SJSA1 (cell line): ENCODE data around the gene GNAO1. TPM values are rescaled to one million over a fixed set of nuclear protein-coding genes. Genes with fewer than 3 reads are reported as not detected.

ENCODE experiments used
- DNase-seq, 2 experiments: peaks; one replicate each; pipeline ENCODE4 v3.0.0-alpha.2; 2015 to 2020; ENCODE audit warnings: low spot score in 2 of 2, low read depth in 1 of 2
- H3K27ac ChIP-seq: fragments of 250-450 bp; sonication (Bioruptor Pico); 2 replicates; pipeline ENCODE4 v1.5.1; 2020; ENCODE audit warnings: mild to moderate bottlenecking, moderate library complexity
- H3K27me3 ChIP-seq: fragments of 250-450 bp; sonication (Bioruptor Pico); replicated peaks from 2 replicates; pipeline ENCODE4 v1.5.1; 2020; ENCODE audit warnings: mild to moderate bottlenecking, moderate library complexity
- H3K36me3 ChIP-seq: fragments of 250-450 bp; sonication (Bioruptor Pico); 2 replicates; pipeline ENCODE4 v1.5.1; 2020; ENCODE audit warnings: mild to moderate bottlenecking
- H3K4me1 ChIP-seq: fragments of 250-450 bp; sonication (Bioruptor Pico); replicated peaks from 2 replicates; pipeline ENCODE4 v1.6.1; 2021; ENCODE audit warnings: mild to moderate bottlenecking
- H3K4me3 ChIP-seq: fragments of 250-450 bp; sonication (Bioruptor Pico); 2 replicates; pipeline ENCODE4 v1.5.1; 2020; ENCODE audit warnings: mild to moderate bottlenecking
- H3K9me3 ChIP-seq: fragments of 250-450 bp; sonication (Bioruptor Pico); replicated peaks from 2 replicates; pipeline ENCODE4 v1.5.1; 2020; ENCODE audit warnings: mild to moderate bottlenecking
- total RNA-seq: library from RNA; depleted of rRNA; stranded (reverse); fragments of >200 nt; shearing (Covaris generic); gene quantifications from 2 replicates; pipeline ENCODE4 v1.2.3, GENCODE V29; 2014

Gene GNAO1
- total RNA-seq, 1 experiment from 2014 or later, result 5.1 TPM

DNA sequence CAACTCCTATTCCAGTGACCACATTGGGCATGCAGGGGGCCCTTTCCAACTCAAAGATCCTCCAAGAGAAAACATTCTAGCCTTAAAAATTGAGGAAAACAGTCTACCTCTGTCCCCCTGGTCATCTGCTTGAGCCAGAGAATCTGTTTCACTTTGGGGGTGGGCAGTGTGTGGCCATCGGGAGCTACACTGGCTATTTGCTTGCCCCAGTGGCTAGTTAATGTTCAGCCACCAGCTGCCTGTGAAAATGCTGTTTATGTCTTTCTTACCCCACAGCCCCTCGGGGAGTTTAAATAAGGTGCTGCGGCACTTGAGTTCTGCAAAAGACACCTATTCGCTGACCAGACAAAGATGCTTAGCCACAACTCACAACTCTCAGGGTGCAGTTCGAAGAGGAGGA lies 43.4 kb downstream of the GNAO1 start:
- no peak overlapping the region for H3K27ac ChIP-seq
- H3K4me1 ChIP-seq, result peaks cover 9% of the 10 kb centered on the region
- no peaks in the 10 kb centered on the region for H3K36me3 ChIP-seq
- no peaks in the 10 kb centered on the region for H3K27me3 ChIP-seq
- DNase-seq, result no peak
- H3K4me3 ChIP-seq, result no peak overlapping the region
- no peaks in the 10 kb centered on the region for H3K9me3 ChIP-seq

DNA sequence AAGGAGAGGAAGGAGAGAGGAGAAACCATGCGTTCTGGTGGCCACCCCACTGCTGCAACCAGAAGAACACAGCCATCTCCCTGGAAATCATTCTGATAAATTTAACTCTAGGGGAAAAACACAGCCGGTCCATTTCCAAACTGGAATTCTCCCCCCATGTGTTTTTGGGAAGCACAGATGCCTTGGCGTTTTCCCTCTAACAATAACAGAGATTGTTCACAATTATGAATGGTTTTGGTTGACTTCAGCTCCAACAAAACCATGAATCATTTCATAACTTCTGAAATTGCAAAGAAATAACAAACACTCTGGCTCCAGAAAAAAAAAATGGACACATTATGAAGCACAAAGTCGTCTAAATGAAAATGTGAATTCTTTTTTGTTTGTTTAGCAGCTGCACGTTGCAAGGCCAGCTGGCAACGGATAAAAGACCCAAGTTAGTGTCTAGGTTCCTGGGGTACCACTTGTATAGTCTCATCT lies 46.2 kb downstream of the GNAO1 start:
- H3K4me3 ChIP-seq, result no peak overlapping the region
- no peaks in the 10 kb centered on the region for H3K36me3 ChIP-seq
- no peaks in the 10 kb centered on the region for H3K9me3 ChIP-seq
- H3K4me1 ChIP-seq, result peaks cover 36% of the 10 kb centered on the region
- H3K27me3 ChIP-seq, result no peaks in the 10 kb centered on the region
- no peak overlapping the region for H3K27ac ChIP-seq
- no peak for DNase-seq

DNA sequence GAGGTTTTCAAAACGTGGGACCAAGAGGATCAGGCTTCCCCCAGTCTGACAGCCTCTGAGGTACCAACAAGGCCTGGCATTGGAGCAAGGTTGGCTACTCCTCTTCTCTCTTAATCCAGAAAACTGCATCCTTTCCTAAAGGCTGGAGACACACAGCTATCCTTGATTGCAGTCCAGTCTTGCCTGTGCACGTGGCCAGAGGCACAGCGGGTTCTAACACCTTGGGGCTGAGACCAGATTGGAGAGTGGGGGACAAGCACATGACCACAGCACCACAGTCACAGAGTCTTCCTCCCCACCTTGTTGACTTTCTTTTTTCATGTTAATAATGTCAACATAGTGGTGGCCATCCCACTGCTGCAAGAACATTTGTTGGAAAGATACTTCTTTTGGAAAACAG lies 46.9 kb downstream of the GNAO1 start:
- DNase-seq, result no peak
- H3K9me3 ChIP-seq, result no peaks in the 10 kb centered on the region
- H3K36me3 ChIP-seq, result no peaks in the 10 kb centered on the region
- H3K4me1 ChIP-seq, result peaks cover 43% of the 10 kb centered on the region
- H3K4me3 ChIP-seq, result no peak overlapping the region
- H3K27ac ChIP-seq, result no peak overlapping the region
- no peaks in the 10 kb centered on the region for H3K27me3 ChIP-seq

DNA sequence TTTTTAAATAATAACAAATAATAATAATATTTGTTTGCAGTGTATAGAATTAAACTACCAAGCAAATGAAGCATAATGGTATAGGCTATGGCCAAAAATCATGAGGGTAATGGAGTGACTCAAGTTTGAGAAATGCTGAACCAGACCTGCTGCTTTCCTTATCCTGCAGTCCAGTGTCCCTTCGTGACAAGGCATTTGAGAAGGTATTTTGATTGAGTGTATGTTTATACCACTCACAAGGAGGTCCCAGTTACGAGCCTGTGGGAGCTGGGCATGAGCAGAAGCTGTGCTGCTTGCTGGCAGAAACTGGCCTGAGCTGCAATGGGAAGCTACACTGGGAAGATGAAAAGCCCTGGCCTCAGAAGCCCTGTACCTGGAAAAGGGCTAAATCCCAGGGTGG lies 50.3 kb downstream of the GNAO1 start:
- H3K27me3 ChIP-seq, result no peaks in the 10 kb centered on the region
- DNase-seq, result peak; percentile 83 to 87
- H3K4me1 ChIP-seq, result peaks cover 77% of the 10 kb centered on the region
- H3K9me3 ChIP-seq, result no peaks in the 10 kb centered on the region
- no peaks in the 10 kb centered on the region for H3K36me3 ChIP-seq
- peak overlapping the region; percentile 68 for H3K27ac ChIP-seq
- H3K4me3 ChIP-seq, result no peak overlapping the region

DNA sequence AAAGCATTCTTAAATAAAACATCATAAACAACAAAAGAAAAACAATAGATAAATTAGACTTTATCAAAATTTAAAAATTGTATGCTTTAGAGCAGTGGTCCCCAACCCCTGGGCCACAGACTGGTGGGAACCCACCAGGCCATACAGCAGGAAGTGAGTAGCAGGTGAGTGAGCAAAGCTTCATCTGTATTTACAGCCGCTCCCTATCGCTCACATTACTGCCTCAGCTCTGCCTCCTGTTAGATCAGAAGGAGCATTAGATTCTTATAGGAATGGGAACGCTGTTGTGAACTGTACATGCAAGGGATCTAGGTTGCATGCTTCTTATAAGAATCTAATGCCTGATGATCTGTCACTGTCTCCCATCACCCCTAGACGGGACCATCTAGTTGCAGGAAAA lies 51.5 kb downstream of the GNAO1 start:
- DNase-seq, result no peak
- H3K9me3 ChIP-seq, result no peaks in the 10 kb centered on the region
- no peak overlapping the region for H3K4me3 ChIP-seq
- peaks cover 79% of the 10 kb centered on the region for H3K4me1 ChIP-seq
- no peaks in the 10 kb centered on the region for H3K27me3 ChIP-seq
- no peak overlapping the region; the same call in 1 of the 2 replicates for H3K27ac ChIP-seq
- no peaks in the 10 kb centered on the region for H3K36me3 ChIP-seq

DNA sequence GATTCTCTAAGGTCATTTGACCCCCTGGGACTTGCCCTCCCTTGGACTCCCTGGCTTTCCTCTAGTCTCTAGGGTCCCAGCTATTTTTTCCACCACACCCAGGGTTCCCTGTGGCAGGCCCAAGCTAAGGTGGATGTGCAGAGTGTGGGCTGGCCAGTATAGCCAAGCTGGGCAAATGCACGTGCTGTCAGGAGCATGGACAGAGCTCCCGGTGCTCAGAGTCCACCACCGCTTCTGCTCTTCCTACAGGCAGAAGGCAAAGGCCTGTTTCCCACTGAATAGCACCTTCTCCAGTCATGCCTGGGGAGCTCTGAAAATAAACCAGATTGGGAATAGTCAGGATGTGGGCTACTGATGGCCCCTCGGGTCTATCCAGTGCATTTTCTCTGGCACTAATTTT lies 53.3 kb downstream of the GNAO1 start:
- DNase-seq, result no peak
- Histone ChIP-seq H3K27ac (peak overlapping the region; percentile 85), H3K36me3 (no peaks in the 10 kb centered on the region), H3K27me3 (no peaks in the 10 kb centered on the region), H3K4me1 (peaks cover 79% of the 10 kb centered on the region), H3K4me3 (no peak overlapping the region), H3K9me3 (no peaks in the 10 kb centered on the region)

DNA sequence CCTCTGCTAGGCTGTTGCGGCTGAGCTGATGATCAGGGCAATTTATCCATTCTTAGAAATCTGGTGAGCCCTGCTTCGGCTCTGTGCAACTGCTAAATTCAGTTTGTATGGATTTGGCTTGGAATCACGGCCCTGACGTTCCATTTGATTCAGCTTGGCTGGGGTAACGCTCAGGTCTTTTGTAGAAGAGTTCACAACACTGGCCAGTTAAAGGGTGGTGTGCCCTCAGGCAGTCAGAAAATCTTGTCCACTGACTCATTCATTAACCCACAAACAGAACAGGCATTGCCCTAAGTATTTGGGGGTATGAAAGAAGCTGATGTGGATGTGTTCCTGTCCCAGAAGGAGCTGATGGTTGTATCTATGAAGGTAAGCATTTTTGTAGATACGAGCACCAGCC lies 53.9 kb downstream of the GNAO1 start:
- no peaks in the 10 kb centered on the region for H3K9me3 ChIP-seq
- H3K27me3 ChIP-seq, result no peaks in the 10 kb centered on the region
- no peak overlapping the region for H3K4me3 ChIP-seq
- H3K4me1 ChIP-seq, result peaks cover 74% of the 10 kb centered on the region
- peak overlapping the region; percentile 85 for H3K27ac ChIP-seq
- peak; percentile 81 to 82 for DNase-seq
- no peaks in the 10 kb centered on the region for H3K36me3 ChIP-seq

DNA sequence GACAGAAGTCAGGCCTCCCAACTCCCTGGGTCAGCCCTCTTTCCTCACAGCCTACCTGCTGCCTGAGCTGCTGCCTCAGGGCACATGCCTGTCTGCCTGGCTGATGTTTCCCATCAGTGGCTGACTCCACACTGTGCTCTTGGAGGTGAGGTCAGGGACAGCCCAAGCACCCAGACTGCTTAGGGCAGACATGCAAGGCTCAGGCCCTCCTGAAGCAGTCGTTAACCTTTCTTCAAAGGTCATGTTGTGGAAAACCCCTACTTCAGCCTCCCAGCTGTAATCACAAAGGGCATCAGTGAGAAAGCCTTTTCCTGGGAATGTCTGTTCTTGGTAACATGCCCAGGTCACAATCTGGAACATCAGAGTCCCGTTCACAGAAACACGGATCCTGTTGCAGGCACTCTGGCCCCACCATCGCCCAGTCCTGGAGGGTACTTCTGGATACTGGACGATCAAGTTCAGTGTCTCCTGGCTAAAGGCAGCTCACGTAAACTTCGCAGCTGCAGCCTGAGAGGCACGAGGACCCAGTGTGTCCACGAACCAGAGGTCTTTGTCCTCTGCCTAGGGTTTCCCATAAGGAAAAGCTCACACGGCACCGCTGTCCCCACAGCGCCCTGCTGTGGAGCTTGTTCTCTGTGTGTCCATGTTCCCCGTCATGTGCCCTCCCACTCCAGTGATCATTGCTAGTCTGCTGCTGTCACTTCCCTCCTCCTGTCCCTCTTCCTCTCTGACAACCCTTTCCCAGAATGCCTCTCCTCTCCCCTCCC lies 54.9 kb downstream of the GNAO1 start:
- H3K9me3 ChIP-seq, result no peaks in the 10 kb centered on the region
- H3K4me3 ChIP-seq, result no peak overlapping the region
- peaks cover 63% of the 10 kb centered on the region for H3K4me1 ChIP-seq
- H3K36me3 ChIP-seq, result no peaks in the 10 kb centered on the region
- peak; percentile 85 to 89 for DNase-seq
- H3K27me3 ChIP-seq, result no peaks in the 10 kb centered on the region
- peak overlapping the region; percentile 85 for H3K27ac ChIP-seq

DNA sequence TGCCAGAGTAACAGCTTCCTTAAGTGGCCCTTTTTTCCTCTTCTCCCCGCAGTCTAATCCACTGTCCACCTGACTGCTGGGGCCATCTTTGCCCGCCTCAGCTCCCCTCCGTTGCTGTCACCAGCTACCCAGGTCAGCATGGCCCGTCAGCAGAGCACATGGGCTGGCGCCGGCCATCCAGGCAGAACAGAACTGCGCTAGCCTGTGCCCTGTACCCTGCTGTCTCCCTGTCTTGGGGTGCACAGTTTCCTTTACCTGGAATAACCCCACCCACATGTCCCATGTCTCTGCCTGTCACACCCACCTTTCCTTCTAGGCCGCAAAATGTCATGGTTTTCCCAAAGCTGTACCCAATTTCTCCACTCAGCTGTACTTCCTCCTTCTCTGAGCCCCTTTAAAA lies 55.7 kb downstream of the GNAO1 start:
- Histone ChIP-seq H3K27me3 (no peaks in the 10 kb centered on the region), H3K4me3 (no peak overlapping the region), H3K36me3 (no peaks in the 10 kb centered on the region), H3K4me1 (peaks cover 55% of the 10 kb centered on the region), H3K9me3 (no peaks in the 10 kb centered on the region), H3K27ac (peak overlapping the region; percentile 85)
- DNase-seq, result no peak

DNA sequence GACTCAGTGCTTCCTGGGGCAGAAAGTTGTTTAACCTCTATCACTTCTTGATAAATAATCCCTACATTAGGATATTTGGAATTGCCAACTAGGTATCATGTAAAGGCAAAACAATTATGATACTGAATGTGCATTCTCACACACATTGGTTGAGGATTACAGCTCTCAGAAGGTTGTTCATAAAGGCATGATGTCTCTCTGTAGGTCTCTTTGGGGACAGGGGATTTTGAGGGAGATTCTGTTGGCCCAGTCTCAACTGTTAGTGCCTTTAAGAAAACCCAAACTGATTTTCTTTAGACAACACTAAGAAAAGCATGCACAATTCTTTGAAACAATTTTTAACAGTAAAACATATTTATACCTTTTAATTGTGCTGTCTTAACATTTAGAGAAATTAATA lies 56.5 kb downstream of the GNAO1 start:
- H3K27me3 ChIP-seq, result no peaks in the 10 kb centered on the region

DNA sequence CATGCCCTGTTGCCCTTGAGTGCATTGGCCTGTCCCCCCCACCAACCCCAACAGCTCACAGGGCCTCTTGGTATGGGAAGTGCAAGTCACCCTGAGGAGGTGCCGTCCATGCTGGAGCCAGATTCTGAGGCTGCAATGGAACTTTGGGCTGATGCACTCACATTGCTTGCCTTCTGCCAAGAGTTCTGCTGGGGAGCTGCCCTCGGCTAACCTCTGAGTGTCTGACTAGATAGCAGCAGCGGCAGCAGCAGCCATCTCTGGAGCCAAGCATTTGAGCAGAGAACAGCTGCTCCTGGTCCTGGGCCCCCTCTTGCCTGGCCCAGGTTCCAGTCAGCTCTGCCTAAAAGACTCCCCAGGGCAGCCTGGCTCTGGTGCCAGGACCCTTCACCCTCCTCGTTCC lies 61.5 kb downstream of the GNAO1 start:
- no peak overlapping the region for H3K4me3 ChIP-seq
- H3K9me3 ChIP-seq, result no peaks in the 10 kb centered on the region
- no peaks in the 10 kb centered on the region for H3K27me3 ChIP-seq
- H3K4me1 ChIP-seq, result no peaks in the 10 kb centered on the region
- DNase-seq, result no peak
- H3K27ac ChIP-seq, result no peak overlapping the region
- H3K36me3 ChIP-seq, result no peaks in the 10 kb centered on the region

More for the DNA sequence above, 56.5 kb downstream of the GNAO1 start:
- Histone ChIP-seq H3K27ac (no peak overlapping the region), H3K9me3 (no peaks in the 10 kb centered on the region), H3K4me3 (no peak overlapping the region), H3K36me3 (no peaks in the 10 kb centered on the region), H3K4me1 (peaks cover 47% of the 10 kb centered on the region)
- DNase-seq, result no peak

DNA sequence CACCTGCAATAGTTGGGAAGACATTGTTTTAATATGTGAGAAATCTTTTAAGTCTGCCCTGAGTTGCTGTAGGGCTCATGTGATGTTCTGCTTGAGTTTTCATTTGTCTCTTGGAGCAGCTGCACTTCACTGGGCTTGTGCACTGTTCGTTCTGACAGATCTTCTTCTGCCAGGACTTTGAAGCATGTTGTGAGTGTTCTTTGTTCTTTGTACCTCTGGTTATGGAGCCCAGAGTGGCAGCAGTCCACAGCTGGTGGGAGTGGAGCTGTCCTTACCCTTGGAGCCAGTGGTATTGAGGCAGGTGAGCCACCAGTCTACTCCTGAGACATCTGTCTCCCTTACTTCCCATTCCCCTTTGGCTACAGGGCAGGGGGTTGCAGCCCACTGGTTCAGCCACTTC lies 64.6 kb downstream of the GNAO1 start:
- Histone ChIP-seq H3K27ac (no peak overlapping the region), H3K4me1 (no peaks in the 10 kb centered on the region)

DNA sequence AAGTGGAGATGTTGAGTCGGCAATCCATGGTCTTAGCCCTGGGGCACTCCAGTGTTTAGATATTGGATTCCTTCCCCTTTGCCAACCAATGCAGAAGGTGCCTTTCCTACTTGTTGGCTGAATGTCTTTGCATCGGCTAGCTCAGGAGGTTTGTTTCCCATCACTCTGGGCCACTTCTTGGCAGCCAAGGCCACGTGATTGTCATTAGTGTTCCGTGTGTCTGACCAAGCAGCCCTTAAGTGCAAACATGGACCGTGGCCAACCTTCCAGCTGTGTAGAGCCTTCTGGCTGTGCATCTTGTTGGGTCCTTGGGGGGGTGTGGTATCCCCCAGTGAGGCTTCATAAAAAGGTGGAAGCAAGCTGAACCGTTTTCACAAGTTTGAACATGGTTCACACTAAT lies 66.0 kb downstream of the GNAO1 start:
- H3K27me3 ChIP-seq, result no peaks in the 10 kb centered on the region
- H3K27ac ChIP-seq, result no peak overlapping the region
- no peaks in the 10 kb centered on the region for H3K36me3 ChIP-seq
- no peak for DNase-seq
- H3K9me3 ChIP-seq, result no peaks in the 10 kb centered on the region
- H3K4me1 ChIP-seq, result no peaks in the 10 kb centered on the region
- H3K4me3 ChIP-seq, result no peak overlapping the region

More for the DNA sequence above, 64.6 kb downstream of the GNAO1 start:
- H3K4me3 ChIP-seq, result no peak overlapping the region
- H3K9me3 ChIP-seq, result no peaks in the 10 kb centered on the region
- H3K36me3 ChIP-seq, result no peaks in the 10 kb centered on the region
- DNase-seq, result no peak
- H3K27me3 ChIP-seq, result no peaks in the 10 kb centered on the region

DNA sequence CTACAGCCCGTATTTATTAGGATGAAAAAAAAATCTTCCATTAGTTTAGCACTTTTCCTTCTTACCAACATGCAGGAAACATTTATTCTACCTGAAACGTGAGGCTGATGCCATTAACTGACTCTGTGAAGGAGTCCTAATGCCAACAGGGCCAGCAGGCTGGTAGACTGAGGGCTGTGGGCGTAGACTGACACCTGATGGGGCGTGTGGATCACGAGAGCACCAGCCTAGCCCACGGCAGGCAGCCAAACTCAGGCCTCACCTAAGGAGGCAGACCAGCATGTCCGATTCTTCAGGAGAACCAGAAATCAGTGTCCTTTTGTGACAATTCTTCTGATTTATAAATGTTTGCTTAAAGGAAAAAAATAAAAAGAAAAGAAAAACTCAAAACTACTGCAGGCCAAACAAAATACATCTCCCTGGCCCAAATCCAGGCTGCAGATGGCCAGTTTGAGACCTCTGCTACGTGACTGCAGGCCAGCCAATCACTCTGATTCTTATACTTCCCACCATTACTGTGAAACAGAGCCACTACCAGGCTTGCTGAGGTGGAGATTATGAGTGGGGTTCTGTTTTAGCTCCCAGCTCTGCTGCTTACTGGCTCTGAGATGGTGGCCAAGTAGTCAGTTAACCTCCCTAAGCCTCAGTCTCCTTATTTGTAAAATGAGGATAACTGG lies 66.5 kb downstream of the GNAO1 start:
- Histone ChIP-seq H3K36me3 (no peaks in the 10 kb centered on the region), H3K27ac (no peak overlapping the region), H3K9me3 (no peaks in the 10 kb centered on the region), H3K4me1 (no peaks in the 10 kb centered on the region), H3K4me3 (no peak overlapping the region), H3K27me3 (no peaks in the 10 kb centered on the region)
- DNase-seq, result no peak
